Measurements from ENCODE around the gene SHOC2. TPM values are rescaled to one million over a fixed set of nuclear protein-coding genes. Genes with fewer than 3 reads are reported as not detected.

The SHOC2 gene
- total RNA-seq, 1 experiment from 2014 or later, result 23.7 TPM

DNA sequence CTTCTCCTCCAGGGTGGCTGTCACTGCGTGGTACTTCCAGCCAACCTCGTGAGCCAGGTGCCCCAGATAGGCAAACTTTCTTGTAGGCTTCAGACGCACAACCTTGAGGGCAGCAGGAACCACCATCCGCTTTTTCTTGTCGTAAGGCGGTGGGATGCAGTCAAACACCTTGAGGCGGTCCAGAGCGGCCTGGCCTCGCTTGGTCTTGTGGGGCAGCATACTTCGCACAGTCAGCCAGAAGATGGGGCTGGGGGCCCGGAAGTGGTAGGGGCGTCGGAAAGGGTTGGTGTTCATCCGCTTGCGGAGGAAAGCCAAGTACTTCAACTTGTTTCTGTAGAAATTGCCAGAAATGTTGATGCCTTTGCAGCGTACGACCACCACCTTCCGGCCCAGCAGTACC lies 17.4 kb downstream of the SHOC2 start:
- Histone ChIP-seq H2BK120ac (ENCODE audit: low read depth, low read length, poor library complexity, severe bottlenecking) (no peak overlapping the region), H3K4me2 (ENCODE audit: insufficient read depth, insufficient read length, low read length) (no peak overlapping the region), H4K8ac (replicated peaks; ENCODE audit: insufficient read length, low read depth, low read length) (no peak overlapping the region), H3K9me3 (ENCODE audit: control insufficient read depth, low read depth, low read length) (no peaks in the 10 kb centered on the region), H3K27me3 (ENCODE audit: insufficient read depth, low read length) (no peaks in the 10 kb centered on the region), H2AK5ac (ENCODE audit: insufficient read length, low read length) (no peak overlapping the region), H3K23me2 (ENCODE audit: insufficient read length, low read depth, low read length, poor library complexity, severe bottlenecking) (no peaks in the 10 kb centered on the region), H2BK20ac (ENCODE audit: low read depth, low read length, poor library complexity, severe bottlenecking) (no peak overlapping the region), H4K5ac (ENCODE audit: insufficient read length, low read depth, low read length) (no peak overlapping the region), H4K20me1 (ENCODE audit: control insufficient read depth, insufficient read depth, insufficient read length) (no peaks in the 10 kb centered on the region), H2BK5ac (ENCODE audit: insufficient read length, low read length) (no peak overlapping the region), H3K27ac (ENCODE audit: insufficient read length, low read depth, low read length) (no peak overlapping the region), H3K79me1 (ENCODE audit: insufficient read depth, low read depth, low read length, poor library complexity, severe bottlenecking) (no peaks in the 10 kb centered on the region), H4K91ac (ENCODE audit: insufficient read length, low read depth, low read length) (no peak overlapping the region), H2AFZ (ENCODE audit: low read length) (no peak overlapping the region), H2BK12ac (ENCODE audit: insufficient read length, low read depth, low read length) (no peak overlapping the region), H3K14ac (ENCODE audit: insufficient read depth, low read length) (no peak overlapping the region), H3K4me1 (ENCODE audit: insufficient read depth, low read length) (peaks cover 2% of the 10 kb centered on the region; the same call in 1 of the 2 replicates), H2BK15ac (ENCODE audit: low read depth, low read length) (no peak overlapping the region), H3K9ac (ENCODE audit: extremely low read depth, insufficient read length, low read length) (no peak overlapping the region), H3T11ph (ENCODE audit: low read length) (no peak overlapping the region), H3K79me2 (ENCODE audit: insufficient read depth, low read length) (peaks cover 9% of the 10 kb centered on the region; the same call in 1 of the 2 replicates), H3K23ac (ENCODE audit: insufficient read length, low read depth, low read length) (no peak overlapping the region), H3K4ac (ENCODE audit: low read depth, low read length) (no peak overlapping the region), H3K18ac (ENCODE audit: insufficient read length, low read depth, low read length) (no peak overlapping the region), H3K56ac (ENCODE audit: insufficient read length, low read depth, low read length) (no peak overlapping the region)
- Mint-ChIP-seq H3K27me3 (ENCODE audit: low read depth) (no peaks in the 10 kb centered on the region; the same call in 1 of the 2 replicates), H3K9me3 (no peaks in the 10 kb centered on the region), H3K4me1 (no peaks in the 10 kb centered on the region; a peak in 1 of 4 replicates), H3K36me3 (ENCODE audit: insufficient read depth in 1 of 3, low read depth in 3 of 3) (peaks cover 0 to 10% (median 4%) of the 10 kb centered on the region in 3 experiments; a peak in 4 of 7 replicates), H3K4me3 (no peak overlapping the region), H3K27ac (peak overlapping the region in 2 of 3 experiments; percentile 46 to 59; a peak in 2 of 7 replicates)
- no peak for DNase-seq
- TF ChIP-seq, protein P1, sequence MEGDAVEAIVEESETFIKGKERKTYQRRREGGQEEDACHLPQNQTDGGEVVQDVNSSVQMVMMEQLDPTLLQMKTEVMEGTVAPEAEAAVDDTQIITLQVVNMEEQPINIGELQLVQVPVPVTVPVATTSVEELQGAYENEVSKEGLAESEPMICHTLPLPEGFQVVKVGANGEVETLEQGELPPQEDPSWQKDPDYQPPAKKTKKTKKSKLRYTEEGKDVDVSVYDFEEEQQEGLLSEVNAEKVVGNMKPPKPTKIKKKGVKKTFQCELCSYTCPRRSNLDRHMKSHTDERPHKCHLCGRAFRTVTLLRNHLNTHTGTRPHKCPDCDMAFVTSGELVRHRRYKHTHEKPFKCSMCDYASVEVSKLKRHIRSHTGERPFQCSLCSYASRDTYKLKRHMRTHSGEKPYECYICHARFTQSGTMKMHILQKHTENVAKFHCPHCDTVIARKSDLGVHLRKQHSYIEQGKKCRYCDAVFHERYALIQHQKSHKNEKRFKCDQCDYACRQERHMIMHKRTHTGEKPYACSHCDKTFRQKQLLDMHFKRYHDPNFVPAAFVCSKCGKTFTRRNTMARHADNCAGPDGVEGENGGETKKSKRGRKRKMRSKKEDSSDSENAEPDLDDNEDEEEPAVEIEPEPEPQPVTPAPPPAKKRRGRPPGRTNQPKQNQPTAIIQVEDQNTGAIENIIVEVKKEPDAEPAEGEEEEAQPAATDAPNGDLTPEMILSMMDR (conservative IDR thresholded peaks at IDR 0.05), result no peak
- WGBS (ENCODE audit: extremely low coverage, insufficient read length, low lambda C conversion rate), result no CpG with 5 or more reads among the region's 18 CpGs
